IPS-20b (cell line): ENCODE data around the gene ST3GAL5.
A peak's percentile ranks its signal among the peaks of the same experiment; 100 is the strongest.
"Not testable (repeated sequence)": the region's sequence is repeated elsewhere in the genome, so short reads cannot be mapped to it uniquely, and the experiment has no call there.

Source experiments
- H3K27ac ChIP-seq: one replicate; pipeline ENCODE4 v1.5.1; 2013; ENCODE audit warnings: low read length
- H3K27me3 ChIP-seq: 2 replicates; pipeline ENCODE4 v1.6.1; 2013; ENCODE audit warnings: mild to moderate bottlenecking, low read length, inconsistent platforms; ENCODE audit not compliant: insufficient read depth
- H3K36me3 ChIP-seq: 2 replicates; pipeline ENCODE4 v1.6.1; 2013; ENCODE audit warnings: low read depth, mild to moderate bottlenecking, inconsistent platforms, low read length, moderate library complexity; ENCODE audit not compliant: insufficient read depth
- H3K4me1 ChIP-seq: 2 replicates; pipeline ENCODE4 v1.6.1; 2013; ENCODE audit warnings: mild to moderate bottlenecking, control low read depth, inconsistent platforms, low read length, moderate library complexity; ENCODE audit not compliant: insufficient read depth
- H3K4me3 ChIP-seq: 2 replicates; pipeline ENCODE4 v1.5.1; 2013; ENCODE audit warnings: mild to moderate bottlenecking, low read length, inconsistent platforms
- H3K9ac ChIP-seq: 2 replicates; pipeline ENCODE4 v1.6.1; 2013; ENCODE audit warnings: low read depth, mild to moderate bottlenecking, inconsistent platforms, low read length, moderate library complexity
- H3K9me3 ChIP-seq: 2 replicates; pipeline ENCODE4 v1.6.1; 2013; ENCODE audit warnings: mild to moderate bottlenecking, low read depth, low read length, inconsistent platforms; ENCODE audit not compliant: insufficient read depth

Gene ST3GAL5

DNA sequence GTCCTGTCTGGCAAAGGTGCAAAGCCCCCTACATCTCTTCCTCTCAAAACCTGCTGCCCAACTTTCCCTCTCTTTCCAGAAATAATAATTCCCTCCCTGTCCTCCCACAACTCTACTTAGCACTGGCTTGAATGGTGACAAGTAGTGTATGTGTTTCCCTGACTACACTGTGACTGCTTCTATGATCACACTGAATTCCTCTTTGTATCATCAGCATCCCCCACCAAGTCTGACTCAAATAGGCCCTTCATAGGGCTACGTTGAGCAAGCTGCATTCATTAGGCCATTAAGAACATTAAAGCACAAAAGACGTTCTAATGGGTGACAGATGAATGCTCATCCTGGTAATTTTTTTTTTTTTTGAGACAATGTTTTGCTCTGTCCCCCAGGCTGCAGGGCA lies 13.7 kb upstream of the ST3GAL5 start:
- no peaks in the 10 kb centered on the region for H3K4me1 ChIP-seq
- H3K4me3 ChIP-seq = no peak overlapping the region
- H3K27me3 ChIP-seq = no peaks in the 10 kb centered on the region
- H3K27ac ChIP-seq = no peak overlapping the region
- no peak overlapping the region for H3K9ac ChIP-seq
- H3K9me3 ChIP-seq = no peaks in the 10 kb centered on the region
- no peaks in the 10 kb centered on the region for H3K36me3 ChIP-seq

DNA sequence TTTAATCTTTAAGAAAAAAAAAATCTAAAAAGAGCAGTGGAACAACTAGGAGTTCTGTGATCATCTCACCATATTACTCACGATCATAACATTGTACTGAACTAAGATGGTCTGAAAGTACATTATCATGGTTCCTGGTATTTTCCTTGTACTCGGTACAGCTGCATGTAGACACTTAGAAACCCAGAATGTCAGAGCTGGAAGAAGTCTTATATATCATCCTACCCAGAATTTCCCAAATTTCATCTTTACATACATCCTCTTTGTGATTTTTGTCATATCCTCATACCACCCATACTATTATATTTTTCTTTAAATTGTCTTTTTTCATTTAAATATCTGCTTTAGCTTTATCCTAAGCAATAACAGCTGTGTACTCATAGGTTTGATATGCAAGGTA lies 12.4 kb upstream of the ST3GAL5 start:
- no peaks in the 10 kb centered on the region for H3K36me3 ChIP-seq
- H3K27ac ChIP-seq = no peak overlapping the region
- no peak overlapping the region for H3K9ac ChIP-seq
- no peaks in the 10 kb centered on the region for H3K9me3 ChIP-seq
- H3K4me1 ChIP-seq = no peaks in the 10 kb centered on the region
- H3K27me3 ChIP-seq = no peaks in the 10 kb centered on the region
- H3K4me3 ChIP-seq = no peak overlapping the region

DNA sequence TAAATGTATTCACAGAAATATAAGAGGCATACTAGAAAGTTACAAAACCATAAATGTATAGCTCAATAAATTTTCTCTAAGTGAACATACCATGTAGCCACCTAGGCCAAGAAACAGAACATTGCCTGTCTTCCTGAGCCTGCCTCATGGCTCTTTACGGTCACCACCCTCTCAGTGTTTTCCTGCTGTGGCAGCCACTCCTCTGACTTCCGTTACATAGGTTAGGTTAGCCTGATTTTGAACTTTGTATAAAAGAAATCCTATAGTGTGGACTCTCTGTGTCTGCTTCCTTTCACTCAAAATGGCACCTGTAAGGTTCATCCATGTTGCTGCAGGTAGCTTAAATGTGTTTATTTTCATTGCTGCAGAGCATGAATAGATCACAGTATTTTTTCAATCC lies 11.6 kb upstream of the ST3GAL5 start:
- Histone ChIP-seq H3K27me3 (no peaks in the 10 kb centered on the region), H3K9ac (no peak overlapping the region), H3K4me1 (no peaks in the 10 kb centered on the region), H3K4me3 (no peak overlapping the region), H3K27ac (no peak overlapping the region), H3K36me3 (no peaks in the 10 kb centered on the region), H3K9me3 (no peaks in the 10 kb centered on the region)

DNA sequence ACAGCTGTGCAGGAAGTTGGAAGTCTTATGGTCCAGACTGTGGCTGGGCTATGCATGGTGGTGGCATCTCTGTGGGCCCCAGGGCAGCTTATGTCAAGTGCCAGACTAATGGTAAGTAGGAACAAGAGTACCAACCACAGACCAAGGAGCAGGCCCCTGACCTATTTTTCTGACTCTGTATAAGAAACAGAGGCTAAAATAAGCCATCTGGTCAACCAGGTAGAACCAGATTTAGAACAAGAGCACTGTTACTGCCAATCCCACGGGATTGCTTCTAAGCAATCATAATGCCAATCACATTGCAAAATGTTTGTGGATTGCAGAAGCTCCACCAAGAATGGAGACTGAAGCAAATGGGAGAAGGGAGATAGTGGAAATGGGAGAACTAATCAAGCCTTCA lies 11.1 kb upstream of the ST3GAL5 start:
- no peak overlapping the region for H3K4me3 ChIP-seq
- no peaks in the 10 kb centered on the region for H3K36me3 ChIP-seq
- H3K9ac ChIP-seq = no peak overlapping the region
- H3K9me3 ChIP-seq = no peaks in the 10 kb centered on the region
- H3K27me3 ChIP-seq = no peaks in the 10 kb centered on the region
- H3K27ac ChIP-seq = no peak overlapping the region
- no peaks in the 10 kb centered on the region for H3K4me1 ChIP-seq

DNA sequence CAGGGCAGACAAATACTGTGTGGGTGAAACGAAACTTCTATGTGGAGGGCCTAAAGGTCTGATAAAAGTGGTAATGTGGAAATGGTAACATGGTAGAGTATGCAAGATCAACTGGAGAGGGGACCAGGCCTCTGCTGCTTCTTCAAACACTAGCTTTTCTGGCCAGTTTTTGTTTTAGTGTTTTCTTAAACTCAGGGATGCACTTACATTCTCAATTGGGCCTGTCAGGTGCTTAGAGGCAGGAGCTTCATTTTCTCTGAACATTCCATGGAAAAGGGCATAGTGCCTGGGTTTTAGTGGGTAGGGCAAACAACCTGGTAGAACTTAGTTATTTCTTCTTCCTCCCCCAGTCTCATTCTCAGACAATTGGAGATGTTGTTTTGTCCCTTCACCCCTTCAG lies 10.5 kb upstream of the ST3GAL5 start:
- no peaks in the 10 kb centered on the region for H3K36me3 ChIP-seq
- H3K4me3 ChIP-seq = no peak overlapping the region
- no peaks in the 10 kb centered on the region for H3K9me3 ChIP-seq
- H3K27ac ChIP-seq = no peak overlapping the region
- no peaks in the 10 kb centered on the region for H3K4me1 ChIP-seq
- H3K9ac ChIP-seq = no peak overlapping the region
- no peaks in the 10 kb centered on the region for H3K27me3 ChIP-seq

DNA sequence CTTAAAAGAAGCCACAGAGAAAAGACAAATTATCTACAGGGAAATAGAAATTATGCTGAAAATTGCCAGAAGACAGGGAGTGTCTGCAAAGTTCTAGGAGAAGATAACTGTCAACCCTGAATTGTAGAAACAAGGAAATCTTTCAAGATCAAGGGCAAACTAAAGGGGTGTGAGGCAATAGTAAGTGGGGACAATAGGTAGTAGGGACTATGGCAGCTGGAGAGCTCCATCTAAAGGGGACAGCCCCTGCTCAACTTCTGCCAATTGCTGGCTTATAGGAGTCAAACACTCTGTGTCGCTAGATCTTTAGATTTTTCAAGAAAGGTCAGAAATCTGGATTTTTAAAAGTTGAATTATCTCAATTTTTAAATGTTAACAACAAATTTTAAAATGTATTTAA lies 10.1 kb upstream of the ST3GAL5 start:
- no peak overlapping the region for H3K4me3 ChIP-seq
- H3K4me1 ChIP-seq = no peaks in the 10 kb centered on the region
- H3K27me3 ChIP-seq = no peaks in the 10 kb centered on the region
- no peaks in the 10 kb centered on the region for H3K36me3 ChIP-seq
- no peak overlapping the region for H3K9ac ChIP-seq
- H3K27ac ChIP-seq = no peak overlapping the region
- no peaks in the 10 kb centered on the region for H3K9me3 ChIP-seq

DNA sequence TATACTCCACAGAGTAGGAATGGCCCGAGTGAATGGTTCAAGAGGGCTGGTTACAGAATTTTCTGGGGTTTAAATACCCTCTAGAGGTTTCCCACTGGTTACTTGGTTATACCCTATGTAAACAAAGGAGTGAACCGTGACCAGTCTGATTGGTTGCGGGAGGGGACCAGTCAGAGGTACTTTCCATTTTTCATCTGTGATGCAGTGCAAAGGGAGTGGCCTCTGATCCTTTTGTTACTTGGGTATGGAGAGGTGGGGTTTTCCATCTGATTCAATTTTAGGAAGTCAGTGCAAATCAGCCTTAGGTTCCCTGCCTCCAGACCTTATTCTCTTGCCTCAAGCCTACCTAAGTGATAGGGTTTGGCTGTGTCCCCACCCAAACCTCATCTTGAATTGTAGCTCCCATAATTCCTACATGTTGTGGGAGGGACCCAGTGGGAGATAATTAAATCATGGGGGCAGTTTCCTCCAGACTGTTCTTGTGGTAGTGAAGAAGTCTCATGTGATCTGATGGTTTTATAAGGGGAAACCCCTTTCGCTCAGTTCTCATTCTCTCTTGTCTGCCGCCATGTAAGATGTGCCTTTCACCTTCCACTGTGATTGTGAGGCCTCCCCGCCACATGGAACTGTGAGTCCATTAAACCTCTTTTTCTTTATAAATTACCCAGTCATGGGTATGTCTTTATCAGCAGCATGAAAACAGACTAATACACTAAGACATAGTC lies 5.9 kb upstream of the ST3GAL5 start:
- H3K9ac ChIP-seq, H3K4me3 ChIP-seq, H3K27ac ChIP-seq, H3K9me3 ChIP-seq, H3K36me3 ChIP-seq, H3K4me1 ChIP-seq: not testable (repeated sequence)
- peaks cover 11% of the 10 kb centered on the region; the same call in 1 of the 2 replicates for H3K27me3 ChIP-seq

DNA sequence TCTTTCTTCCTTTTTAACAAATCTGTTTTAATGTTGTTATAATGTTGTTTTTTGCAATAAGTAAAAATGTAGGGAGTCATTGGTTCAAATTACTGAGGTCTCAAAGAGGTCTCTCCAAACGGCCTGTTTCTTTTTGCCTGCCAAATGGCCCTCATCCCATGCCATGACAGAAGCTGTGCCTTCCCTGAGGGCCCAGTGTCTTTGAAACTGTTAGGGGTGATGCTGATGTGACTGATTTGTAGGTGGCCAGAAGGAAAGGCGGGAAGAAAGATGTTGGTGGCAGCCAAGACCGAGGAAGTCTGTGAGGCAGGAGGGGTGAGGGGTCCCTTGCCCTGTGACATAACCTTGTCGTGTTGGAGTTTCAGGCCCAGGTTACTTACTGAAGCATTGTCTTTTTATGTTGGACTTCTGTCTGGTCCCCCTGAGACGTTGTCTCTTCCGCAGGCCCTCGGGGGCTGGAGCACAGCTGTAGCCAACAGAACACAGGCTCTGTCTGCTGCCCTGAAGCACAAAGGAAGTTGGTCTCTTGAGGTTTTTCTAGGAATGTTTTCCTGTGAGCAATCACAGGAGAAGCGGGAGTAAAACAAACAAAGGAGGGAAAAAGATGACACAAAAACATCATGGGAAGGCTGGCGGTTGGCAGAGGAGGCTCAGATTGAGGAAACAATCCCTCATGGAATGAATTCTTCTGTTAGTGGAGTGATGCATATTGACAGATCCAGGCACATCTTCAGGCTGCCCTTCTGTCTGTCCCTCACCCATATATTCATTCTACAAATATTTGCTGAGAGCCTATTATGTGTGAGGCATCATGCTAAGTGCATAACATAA lies 4.9 kb upstream of the ST3GAL5 start:
- H3K36me3 ChIP-seq = no peaks in the 10 kb centered on the region
- no peak overlapping the region for H3K9ac ChIP-seq
- H3K9me3 ChIP-seq = no peaks in the 10 kb centered on the region
- H3K27me3 ChIP-seq = peaks cover 16% of the 10 kb centered on the region; the same call in 1 of the 2 replicates
- no peaks in the 10 kb centered on the region for H3K4me1 ChIP-seq
- H3K27ac ChIP-seq = no peak overlapping the region
- no peak overlapping the region for H3K4me3 ChIP-seq

DNA sequence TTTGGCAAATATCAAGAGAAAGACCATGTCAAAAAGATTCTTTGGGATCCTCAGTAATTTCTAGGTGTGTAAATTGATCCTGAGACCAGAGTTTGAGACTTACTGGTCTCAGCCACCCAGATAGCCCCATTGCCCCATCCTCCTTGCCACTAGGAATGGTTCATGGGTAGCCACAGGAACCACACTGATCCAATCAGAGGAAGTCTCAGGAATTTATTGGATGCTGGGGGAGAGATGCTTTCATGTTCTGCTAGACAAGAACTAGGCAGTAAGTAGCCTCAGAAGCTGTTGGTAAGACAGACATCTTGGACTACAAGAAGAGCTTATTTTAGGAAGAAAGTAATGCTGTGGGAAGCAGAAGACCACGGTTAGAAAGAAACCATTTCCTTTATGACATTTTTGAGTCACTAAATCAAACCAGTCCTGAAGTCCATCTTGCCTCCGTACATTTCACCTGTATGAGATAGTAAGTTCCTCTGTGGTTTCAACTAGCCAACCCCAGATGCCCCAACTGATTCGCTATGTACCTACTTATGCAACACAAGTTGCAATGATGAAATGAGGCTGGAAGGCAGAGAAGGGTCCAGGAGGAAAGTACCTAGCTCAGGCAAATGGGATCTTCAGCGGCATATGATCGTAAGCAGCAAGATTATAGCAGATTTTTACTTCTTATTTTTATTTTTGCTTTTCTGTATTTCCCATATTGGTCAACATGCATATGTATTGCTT lies 3.6 kb upstream of the ST3GAL5 start:
- Histone ChIP-seq H3K27ac (no peak overlapping the region), H3K4me1 (0 out of 2 replicates have a peak, but pooled peaks cover 5% of the 10 kb centered on the region), H3K36me3 (no peaks in the 10 kb centered on the region), H3K9ac (no peak overlapping the region), H3K4me3 (no peak overlapping the region), H3K27me3 (peaks cover 27% of the 10 kb centered on the region), H3K9me3 (no peaks in the 10 kb centered on the region)

DNA sequence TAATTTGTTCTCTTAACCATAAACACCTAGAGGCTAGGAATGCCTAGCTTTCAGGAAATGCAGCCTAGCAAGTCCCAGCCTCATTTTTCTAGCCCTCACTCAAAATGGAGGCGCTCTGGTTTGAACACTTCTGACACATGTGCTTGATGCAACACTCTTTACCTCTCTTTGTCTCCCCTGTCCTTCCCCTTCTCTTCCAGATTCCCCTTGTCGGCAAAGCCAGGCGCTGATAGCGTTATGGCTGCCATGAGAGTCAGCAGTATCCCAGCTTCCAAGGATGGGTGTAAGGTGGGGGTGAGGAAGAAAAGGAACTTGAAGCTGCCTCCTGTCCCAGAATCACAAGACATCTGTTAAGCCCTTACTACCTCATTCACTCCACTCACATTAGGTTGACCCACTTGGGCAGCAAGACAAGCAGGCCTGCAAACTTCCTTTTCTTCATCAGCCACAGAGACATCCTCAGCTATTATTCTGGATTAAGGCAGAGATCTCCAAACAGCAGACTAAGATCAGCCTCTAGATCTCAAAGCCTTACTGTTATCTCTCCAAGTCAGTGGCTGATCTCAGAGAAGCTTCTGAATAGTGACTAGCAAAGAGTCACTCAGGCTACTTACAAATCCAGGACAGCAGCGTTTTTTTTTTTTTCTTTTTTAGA lies 1.9 kb upstream of the ST3GAL5 start:
- Histone ChIP-seq H3K36me3 (no peaks in the 10 kb centered on the region), H3K9ac (no peak overlapping the region), H3K4me1 (peaks cover 11% of the 10 kb centered on the region; the same call in 1 of the 2 replicates), H3K27ac (no peak overlapping the region), H3K27me3 (peaks cover 38% of the 10 kb centered on the region), H3K4me3 (no peak overlapping the region), H3K9me3 (no peaks in the 10 kb centered on the region)

DNA sequence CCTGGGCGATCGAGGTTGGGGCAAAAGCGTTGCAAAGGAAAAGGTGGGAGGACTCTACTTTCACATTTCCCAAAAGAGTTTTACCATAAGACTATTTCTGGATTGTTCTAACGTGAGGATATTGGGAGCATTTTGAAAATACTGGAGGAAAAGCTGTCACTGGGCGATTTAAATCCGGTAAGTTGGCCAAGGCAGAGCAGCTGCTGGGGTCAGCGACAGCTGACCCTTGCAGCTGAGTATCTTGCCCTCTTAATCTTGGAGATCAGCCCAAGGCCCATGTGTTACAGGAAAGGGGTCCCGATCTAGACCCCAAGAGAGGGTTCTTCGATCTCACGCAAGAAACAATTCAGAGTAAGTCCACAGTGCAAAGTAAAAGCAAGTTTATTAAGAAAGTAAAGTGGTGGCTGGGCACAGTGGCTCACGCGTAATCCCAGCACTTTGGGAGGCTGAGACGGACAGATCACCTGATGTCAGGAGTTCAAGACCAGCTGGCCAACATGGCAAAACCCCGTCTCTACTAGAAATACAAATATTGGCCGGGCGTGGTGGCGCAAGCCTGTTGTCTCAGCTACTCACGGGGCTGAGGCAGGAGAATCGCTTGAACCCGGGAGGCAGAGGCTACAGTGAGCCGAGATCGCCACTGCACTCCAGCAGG lies 964 bp upstream of the ST3GAL5 start:
- Histone ChIP-seq H3K27me3 (peaks cover 38% of the 10 kb centered on the region), H3K27ac (no peak overlapping the region), H3K4me1 (peaks cover 11% of the 10 kb centered on the region; the same call in 1 of the 2 replicates), H3K4me3 (peak overlapping the region; percentile 82), H3K36me3 (no peaks in the 10 kb centered on the region), H3K9ac (peak overlapping the region; percentile 47; the same call in 1 of the 2 replicates), H3K9me3 (no peaks in the 10 kb centered on the region)
